Activated CD4-positive, CD25-positive, alpha-beta regulatory T cell treated with anti-CD3 and anti-CD28 coated beads, Interleukin-2, amount 50 U/mL, for 72 hours (primary cell): Measurements from ENCODE around the gene MOV10.
"Not testable (repeated sequence)": the region's sequence is repeated elsewhere in the genome, so short reads cannot be mapped to it uniquely, and the experiment has no call there.

Experiments
- DNase-seq: peaks from one replicate; pipeline ENCODE4 v3.0.0; 2021

Gene MOV10

GRCh38 chr1:112714313-112715263 is 40.1 kb downstream of the MOV10 start:
- peak; percentile 43 for DNase-seq

- peak; percentile 98 for DNase-seq
Measured at GRCh38 chr1:112715264-112716053, 41.0 kb downstream of the MOV10 start, which contains the start of gene PPM1J. PPM1J (minus strand) TSS chr1:112715332; CDS start chr1:112715301, 31 bp downstream.

- peak; percentile 77 for DNase-seq
Measured at GRCh38 chr1:112716133-112716720, 41.8 kb downstream of the MOV10 start.

- no peak for DNase-seq
Measured at GRCh38 chr1:112717263-112717873, 42.9 kb downstream of the MOV10 start.

GRCh38 chr1:112718691-112719418 is 44.4 kb downstream of the MOV10 start:
- peak; percentile 82 for DNase-seq

GRCh38 chr1:112719706-112720105 is 45.2 kb downstream of the MOV10 start:
- no peak for DNase-seq

GRCh38 chr1:112720800-112721199 is 46.3 kb downstream of the MOV10 start:
- DNase-seq = no peak

- not testable (repeated sequence) for DNase-seq
Measured at GRCh38 chr1:112721294-112721693, 46.8 kb downstream of the MOV10 start.

GRCh38 chr1:112721966-112722524 is 47.6 kb downstream of the MOV10 start:
- DNase-seq = no peak

- no peak for DNase-seq
Measured at GRCh38 chr1:112722601-112723510, 48.4 kb downstream of the MOV10 start.

GRCh38 chr1:112723511-112723839 is 49.0 kb downstream of the MOV10 start:
- DNase-seq = no peak

- not testable (repeated sequence) for DNase-seq
Measured at GRCh38 chr1:112724240-112724639, 49.8 kb downstream of the MOV10 start.

- no peak for DNase-seq
Measured at GRCh38 chr1:112727716-112728115, 53.3 kb downstream of the MOV10 start.

- DNase-seq = not testable (repeated sequence)
Measured at GRCh38 chr1:112728306-112728971, 54.0 kb downstream of the MOV10 start.

GRCh38 chr1:112729011-112729410 is 54.6 kb downstream of the MOV10 start:
- DNase-seq = not testable (repeated sequence)

GRCh38 chr1:112729909-112730308 is 55.5 kb downstream of the MOV10 start:
- DNase-seq = no peak

- no peak for DNase-seq
Measured at GRCh38 chr1:112731451-112731850, 57.0 kb downstream of the MOV10 start.

GRCh38 chr1:112735752-112736151 is 61.3 kb downstream of the MOV10 start:
- no peak for DNase-seq

GRCh38 chr1:112737573-112737972 is 63.1 kb downstream of the MOV10 start:
- no peak for DNase-seq
